ENCODE measurements around the gene DDX41.

The DDX41 gene

DNA sequence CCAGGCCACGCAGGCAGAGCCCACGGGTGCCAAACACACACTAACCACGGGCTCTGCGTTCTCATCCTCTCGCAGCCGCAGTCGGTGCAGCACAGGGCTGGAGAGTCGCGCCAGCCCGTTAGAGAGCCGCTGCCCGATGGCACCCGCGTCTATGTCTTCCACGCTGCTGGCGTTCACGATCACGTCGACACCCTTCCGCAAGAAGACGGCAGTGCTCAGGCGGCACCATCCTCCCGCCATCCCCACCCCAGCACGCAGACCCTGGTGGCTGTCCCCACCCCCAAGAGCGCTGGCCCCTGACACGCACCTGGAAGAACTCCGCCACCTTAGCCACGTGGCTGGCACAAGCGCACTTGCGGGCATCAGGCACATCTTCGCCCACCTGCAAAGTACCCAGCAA, 49.3 kb downstream of the DDX41 start:
- no peak for DNase-seq

DNA sequence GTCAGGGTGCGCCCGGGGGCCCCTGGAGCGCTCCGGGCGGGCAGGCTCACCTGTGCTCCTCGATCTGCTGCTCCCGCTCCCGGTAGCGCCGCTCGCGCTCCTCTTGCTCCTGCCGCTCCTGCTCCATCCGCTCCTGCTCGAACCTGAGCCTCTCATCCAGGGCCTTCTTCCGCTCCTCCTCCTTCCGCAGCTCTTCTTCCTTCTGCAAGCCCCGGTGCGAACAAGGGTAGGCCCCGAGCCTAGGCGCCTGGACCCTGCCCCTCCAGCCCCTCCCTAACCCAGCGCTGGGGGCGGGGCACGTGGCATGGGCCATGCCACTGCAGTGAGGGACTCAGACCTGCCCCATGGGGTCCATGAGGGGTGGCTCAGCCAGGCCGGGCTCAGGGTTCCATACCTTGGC, 49.9 kb downstream of the DDX41 start:
- DNase-seq = no peak

- DNase-seq = no peak
These were observed 51.7 kb downstream of the DDX41 start for GRCh38 chr5:177465044-177465443.

DNA sequence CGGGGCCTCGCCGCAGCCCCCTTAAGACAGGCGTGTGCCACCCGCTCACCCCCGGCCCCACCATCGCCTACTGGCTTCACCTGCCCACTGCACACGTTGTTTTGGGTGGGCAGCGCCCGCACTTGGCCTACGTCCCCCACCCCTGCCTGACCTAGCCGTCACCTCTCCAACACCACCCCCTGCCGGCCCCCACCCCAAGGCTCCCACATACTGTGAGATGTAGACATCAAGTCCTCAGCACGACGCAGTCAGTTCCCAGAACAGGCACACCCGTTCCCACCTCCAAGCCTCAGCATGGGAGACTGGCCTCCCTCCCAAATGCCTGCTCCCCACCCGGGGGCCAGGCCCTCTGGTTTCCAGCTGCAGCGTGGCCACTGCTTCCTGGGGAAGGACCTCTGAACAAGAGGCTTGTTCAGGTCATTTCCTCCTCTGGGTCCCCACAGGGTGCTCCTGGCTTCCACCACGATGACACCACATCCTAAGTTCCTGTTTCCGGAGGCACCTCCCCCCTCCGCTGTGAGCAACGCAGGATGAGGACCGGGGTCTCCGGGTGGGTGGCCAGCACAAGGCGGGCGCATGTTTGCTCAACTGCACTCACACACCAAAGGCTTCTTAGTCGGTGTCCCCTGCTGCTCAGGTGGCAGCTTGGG, 54.6 kb downstream of the DDX41 start:
- no peak for DNase-seq
